Activated CD4-positive, CD25-positive, alpha-beta regulatory T cell (primary cell): ENCODE results near the gene MOV10L1.
A peak's percentile ranks its signal among the peaks of the same experiment; 100 is the strongest.
"Not testable (repeated sequence)": the region's sequence is repeated elsewhere in the genome, so short reads cannot be mapped to it uniquely, and the experiment has no call there.

ENCODE experiments used
- DNase-seq, 4 experiments: peaks; one replicate each; lab custom pipeline; 2025; lab: John Stamatoyannopoulos, UW

Gene MOV10L1

GRCh38 chr22:50204998-50205397 lies 115.2 kb downstream of the MOV10L1 start:
- not testable (repeated sequence) for DNase-seq

GRCh38 chr22:50205781-50206569 lies 116.2 kb downstream of the MOV10L1 start:
- DNase-seq: no peak

GRCh38 chr22:50206599-50206998 lies 116.8 kb downstream of the MOV10L1 start:
- no peak for DNase-seq

DNA sequence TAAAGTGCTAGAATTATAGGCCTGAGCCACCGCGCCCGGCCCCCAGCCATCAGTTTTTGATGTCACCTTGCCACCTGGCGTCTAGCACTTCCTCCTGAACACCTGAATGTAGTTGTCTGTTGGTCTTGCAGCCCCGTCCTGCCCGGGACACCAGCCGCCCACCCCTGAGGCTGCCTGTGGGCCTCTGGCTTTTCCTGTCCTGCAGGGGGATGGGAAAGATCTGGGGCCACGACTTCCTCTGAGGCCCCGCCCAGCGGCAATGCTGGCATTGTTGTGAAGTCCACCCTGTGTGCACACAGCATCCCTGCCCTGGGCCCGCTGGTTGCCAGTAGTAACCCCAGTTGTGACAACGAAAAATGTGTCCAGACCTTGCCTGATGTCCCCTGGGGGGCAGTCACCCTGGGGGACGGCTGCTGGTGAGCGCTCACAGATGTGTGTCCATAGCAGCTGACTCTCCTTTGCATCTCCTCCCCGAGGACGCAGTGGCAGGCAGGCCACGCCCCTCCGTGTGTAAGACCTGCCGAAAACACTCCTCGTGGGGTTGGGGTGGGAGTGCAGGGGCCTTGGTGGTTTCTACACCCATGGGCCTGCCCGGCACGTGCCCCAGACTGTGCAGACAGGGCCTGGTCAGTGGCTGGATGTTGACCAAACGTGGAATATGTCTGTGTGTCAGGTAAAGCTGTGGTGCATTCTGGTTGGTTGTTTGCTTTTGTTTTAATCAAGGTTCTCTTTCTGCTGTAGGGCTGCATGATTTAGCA lies 117.8 kb downstream of the MOV10L1 start:
- DNase-seq: no peak

DNA sequence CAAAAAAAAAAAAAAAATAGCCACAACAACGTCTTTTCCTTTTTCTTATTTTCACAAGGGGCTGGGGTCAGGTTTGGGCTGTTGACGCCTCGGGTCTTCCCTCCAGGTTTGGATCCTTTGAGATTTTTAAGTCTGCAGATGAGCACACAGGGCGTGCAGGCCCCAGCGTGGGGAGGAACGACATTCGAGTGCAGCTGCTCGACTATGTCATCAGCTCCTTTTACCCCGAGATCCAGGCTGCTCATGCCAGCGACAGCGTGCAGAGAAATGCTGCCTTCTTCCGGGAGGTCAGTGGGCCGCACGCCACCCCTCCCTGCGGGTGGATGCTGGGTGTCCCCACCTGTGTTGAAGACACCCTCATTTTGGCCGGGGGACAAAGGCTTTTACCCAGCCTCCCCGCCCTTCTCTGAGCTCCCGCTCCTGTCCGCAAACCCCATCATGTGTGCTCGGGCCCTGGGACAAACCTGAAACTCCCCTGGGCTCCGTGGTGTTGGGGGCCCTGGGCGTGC lies 118.7 kb downstream of the MOV10L1 start:
- DNase-seq: no peak

DNA sequence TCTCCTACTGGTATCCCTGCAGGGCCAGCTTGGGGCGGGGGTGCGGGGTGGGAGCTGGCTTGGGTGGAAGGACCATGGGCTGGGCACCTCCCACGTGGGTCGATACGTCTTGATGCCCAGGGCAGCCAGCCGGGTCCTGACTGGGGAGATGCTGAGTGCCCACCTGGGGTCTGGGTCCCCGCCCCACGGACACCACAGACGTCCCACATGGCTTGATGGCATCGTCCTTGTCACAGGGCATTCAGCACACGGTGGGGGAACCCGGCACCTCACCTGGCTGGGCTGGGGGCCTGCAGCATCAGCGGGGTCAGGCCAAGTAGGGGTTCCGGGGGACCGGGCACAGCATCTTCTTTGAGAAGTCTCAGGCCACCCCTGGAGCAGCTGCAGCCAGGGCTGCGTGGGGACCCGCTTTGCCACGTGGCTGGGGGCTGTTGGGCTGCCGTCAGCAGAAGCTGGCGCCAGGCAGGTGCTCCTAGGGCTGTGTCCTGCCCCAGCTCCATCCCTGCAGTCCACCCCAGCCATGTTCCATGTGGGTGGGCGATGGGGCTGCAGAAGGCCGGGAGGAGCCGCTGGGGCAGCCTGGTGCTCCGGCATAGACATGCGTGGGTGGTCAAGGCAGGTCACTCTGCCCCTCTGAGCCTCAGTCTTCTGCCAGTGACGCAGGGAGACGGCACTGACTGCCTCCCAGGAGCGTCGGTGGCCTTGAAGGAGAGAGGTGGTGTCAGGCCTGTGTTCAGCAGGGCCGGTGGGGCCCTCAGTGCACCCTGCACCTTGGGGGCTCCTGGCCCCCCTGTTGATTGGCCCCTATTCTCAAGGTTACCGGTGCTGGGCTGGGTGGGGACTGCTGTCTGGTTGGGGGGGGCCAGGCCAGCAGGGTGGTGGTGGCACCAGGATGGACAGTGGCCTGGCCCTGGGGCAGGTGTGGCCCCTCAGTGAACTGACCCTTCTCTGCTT lies 119.4 kb downstream of the MOV10L1 start:
- DNase-seq: no peak

DNA sequence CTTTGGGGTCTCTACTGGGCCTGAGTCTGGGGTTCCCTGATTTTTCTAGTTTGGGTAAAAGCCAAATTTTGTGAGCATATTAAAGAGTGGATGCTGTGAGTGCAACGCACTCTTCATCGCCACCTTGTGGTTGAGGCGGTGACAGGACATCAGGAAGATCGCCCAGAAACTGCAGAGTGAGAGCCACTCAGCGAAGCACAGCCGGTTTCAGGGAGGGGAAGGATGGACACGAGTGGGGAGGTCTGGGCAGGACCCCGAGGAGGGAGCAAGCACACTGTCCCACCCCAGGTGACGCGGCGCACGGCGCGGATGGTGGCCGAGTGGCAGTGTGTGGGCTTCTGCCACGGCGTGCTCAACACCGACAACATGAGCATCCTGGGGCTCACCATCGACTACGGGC lies 120.1 kb downstream of the MOV10L1 start:
- peak; percentile 43 to 58 (median 52) for DNase-seq

DNA sequence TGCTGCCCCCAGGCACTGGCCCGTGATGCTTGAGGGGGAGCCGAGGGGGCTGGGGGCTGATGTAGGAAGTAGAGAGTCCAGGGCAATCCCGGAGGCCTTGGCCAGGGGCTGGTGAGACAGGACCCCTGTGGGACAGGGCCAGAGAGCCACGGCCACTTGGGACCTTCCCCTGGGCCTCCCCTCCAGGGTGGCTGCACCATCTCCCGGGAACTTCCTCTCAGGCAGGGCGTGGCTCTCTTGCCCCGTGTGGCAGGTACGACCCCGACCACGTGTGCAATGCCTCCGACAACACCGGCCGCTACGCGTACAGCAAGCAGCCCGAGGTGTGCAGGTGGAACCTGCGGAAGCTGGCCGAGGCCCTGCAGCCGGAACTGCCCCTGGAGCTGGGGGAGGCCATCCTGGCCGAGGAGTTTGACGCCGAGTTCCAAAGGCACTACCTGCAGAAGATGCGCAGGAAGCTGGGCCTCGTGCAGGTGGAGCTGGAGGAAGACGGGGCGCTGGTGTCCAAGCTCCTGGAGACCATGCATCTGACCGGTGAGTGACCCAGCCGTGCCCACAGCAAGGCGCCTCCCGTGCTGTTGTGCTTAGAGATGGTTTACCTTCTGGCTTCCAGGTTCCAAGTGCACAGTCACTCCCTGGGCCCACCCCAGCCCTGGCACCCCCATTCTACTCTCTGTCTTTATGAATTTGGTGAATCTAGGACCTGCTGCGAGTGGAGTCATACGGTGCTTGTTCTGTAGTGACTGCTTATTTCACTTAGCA lies 120.8 kb downstream of the MOV10L1 start:
- no peak for DNase-seq

DNA sequence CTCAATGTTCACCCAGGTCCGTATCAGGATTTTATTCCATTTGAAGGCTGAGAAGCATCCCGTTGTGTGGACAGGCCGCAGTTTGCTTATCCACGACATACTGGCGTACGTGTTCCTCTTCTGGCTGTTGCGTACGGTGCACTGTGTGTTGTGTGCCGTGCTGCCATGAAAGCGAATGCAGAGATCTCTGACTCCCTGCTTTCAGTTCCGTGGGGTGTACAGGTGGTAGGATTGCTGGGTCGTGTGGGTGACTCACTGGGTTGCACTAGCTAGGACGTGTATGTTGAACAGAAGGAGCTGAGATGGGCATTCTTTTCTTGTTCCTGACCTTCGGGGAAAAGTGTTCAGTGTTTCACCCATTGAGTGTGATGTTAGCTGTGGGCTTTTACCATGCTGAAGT lies 121.3 kb downstream of the MOV10L1 start:
- no peak for DNase-seq
